Adrenal gland (tissue), 5 donors: ENCODE results near the gene PIGH.

Experiments
- POLR2A ChIP-seq, 2 donors: fragments of 450-650 bp; IDR thresholded peaks; one replicate each; pipeline ENCODE4 v1.6.1; 2017; ENCODE audit warnings: antibody characterized with exemption in 2 of 2, mild to moderate bottlenecking in 2 of 2, moderate library complexity in 1 of 2
- TF ChIP-seq, protein P1 (sequence below), 6 experiments: fragments of 450-650 bp in 4 of 6; fragments of 200-600 bp in 2 of 6; sonication (generic) in 1 of 6; IDR thresholded peaks; 1 replicate in 5 of 6; 2 replicates in 1 of 6; pipeline versions ENCODE4 v1.5.1 to v1.8.0; 2016 to 2021; ENCODE audit warnings: antibody characterized with exemption in 6 of 6, mild to moderate bottlenecking in 2 of 6, moderate library complexity in 1 of 6
- donor health status: DM: no; HTN: no; CAD: no.

DNA sequence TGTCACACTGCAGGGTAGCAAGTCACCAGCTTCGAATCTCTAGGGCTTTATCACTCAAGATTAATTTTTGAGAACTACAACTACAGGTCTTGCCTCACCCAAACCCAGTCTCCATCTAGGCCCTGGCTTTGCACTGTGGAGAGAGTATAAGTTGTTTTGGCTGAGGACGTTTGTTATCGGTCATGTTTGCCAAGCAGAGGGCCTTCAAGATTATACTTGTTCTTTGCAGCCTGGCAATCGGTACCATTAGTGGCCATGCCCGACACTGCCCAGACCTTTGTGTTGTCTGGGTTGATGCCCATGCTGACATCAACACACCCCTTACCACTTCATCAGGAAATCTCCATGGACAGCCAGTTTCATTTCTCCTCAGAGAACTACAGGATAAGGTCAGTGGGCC is 45.3 kb upstream of the PIGH start:
- TF ChIP-seq, protein P1, sequence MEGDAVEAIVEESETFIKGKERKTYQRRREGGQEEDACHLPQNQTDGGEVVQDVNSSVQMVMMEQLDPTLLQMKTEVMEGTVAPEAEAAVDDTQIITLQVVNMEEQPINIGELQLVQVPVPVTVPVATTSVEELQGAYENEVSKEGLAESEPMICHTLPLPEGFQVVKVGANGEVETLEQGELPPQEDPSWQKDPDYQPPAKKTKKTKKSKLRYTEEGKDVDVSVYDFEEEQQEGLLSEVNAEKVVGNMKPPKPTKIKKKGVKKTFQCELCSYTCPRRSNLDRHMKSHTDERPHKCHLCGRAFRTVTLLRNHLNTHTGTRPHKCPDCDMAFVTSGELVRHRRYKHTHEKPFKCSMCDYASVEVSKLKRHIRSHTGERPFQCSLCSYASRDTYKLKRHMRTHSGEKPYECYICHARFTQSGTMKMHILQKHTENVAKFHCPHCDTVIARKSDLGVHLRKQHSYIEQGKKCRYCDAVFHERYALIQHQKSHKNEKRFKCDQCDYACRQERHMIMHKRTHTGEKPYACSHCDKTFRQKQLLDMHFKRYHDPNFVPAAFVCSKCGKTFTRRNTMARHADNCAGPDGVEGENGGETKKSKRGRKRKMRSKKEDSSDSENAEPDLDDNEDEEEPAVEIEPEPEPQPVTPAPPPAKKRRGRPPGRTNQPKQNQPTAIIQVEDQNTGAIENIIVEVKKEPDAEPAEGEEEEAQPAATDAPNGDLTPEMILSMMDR (IDR thresholded peaks at IDR 0.05): no peak
- no peak for TF ChIP-seq POLR2A (IDR thresholded peaks at IDR 0.05)
